T-helper 17 cell (primary cell): ENCODE data around the gene SKOR1. TPM values are rescaled to one million over a fixed set of nuclear protein-coding genes. Genes with fewer than 3 reads are reported as not detected.

Experiments used
- ATAC-seq: fragments of 150-1000 bp; cut with Tn5 transposase; 2 replicates; pipeline ENCODE4 v1.10.0; 2021; ENCODE audit warnings: mild to moderate bottlenecking, moderate library complexity
- DNase-seq, 3 donors: peaks; one replicate each; pipeline versions ENCODE4 v3.0.0 to v3.0.0-alpha.2; 2020 to 2021
- H3K9me3 ChIP-seq: one replicate; pipeline ENCODE4 v1.7.0; 2013; ENCODE audit warnings: low read length, mild to moderate bottlenecking; ENCODE audit not compliant: control insufficient read depth, poor library complexity, severe bottlenecking
- H3K27ac Mint-ChIP-seq: one replicate; pipeline ENCODE4 v1.8.0; 2022; ENCODE audit warnings: mild to moderate bottlenecking, moderate library complexity, mixed read lengths
- H3K27me3 Mint-ChIP-seq: one replicate; pipeline ENCODE4 v1.8.0; 2022; ENCODE audit warnings: mixed read lengths
- H3K36me3 Mint-ChIP-seq: one replicate; pipeline ENCODE4 v1.8.0; 2022; ENCODE audit warnings: low read depth, mixed read lengths
- H3K4me1 Mint-ChIP-seq: one replicate; pipeline ENCODE4 v1.8.0; 2022; ENCODE audit warnings: mild to moderate bottlenecking, mixed read lengths
- H3K4me3 Mint-ChIP-seq: one replicate; pipeline ENCODE4 v1.8.0; 2022; ENCODE audit warnings: mild to moderate bottlenecking, moderate library complexity, mixed read lengths
- total RNA-seq, 4 donors: library from RNA in 2 of 4; stranded (reverse) in 2 of 4; gene quantifications; one replicate each; pipeline ENCODE4 v1.2.3 and lab custom pipeline; 2022 to 2026

Gene SKOR1
- total RNA-seq, 2 donors from 2014 or later: 2.2 to 2.7 TPM

- peaks cover 61% of the 10 kb centered on the region for H3K27me3 Mint-ChIP-seq
- peak; percentile 18 for ATAC-seq
- peaks cover 43% of the 10 kb centered on the region for H3K4me1 Mint-ChIP-seq
- no peak for DNase-seq
- H3K4me3 Mint-ChIP-seq: peak overlapping the region; percentile 92
- H3K36me3 Mint-ChIP-seq: peaks cover 5% of the 10 kb centered on the region
- no peaks in the 10 kb centered on the region for H3K9me3 ChIP-seq
- H3K27ac Mint-ChIP-seq: no peak overlapping the region
Observed at GRCh38 chr15:67834581-67835296, 9.4 kb downstream of the SKOR1 start.

GRCh38 chr15:67835297-67836133 is 10.2 kb downstream of the SKOR1 start:
- peak overlapping the region; percentile 92 for H3K4me3 Mint-ChIP-seq
- H3K36me3 Mint-ChIP-seq: peaks cover 9% of the 10 kb centered on the region
- H3K4me1 Mint-ChIP-seq: peaks cover 43% of the 10 kb centered on the region
- H3K27ac Mint-ChIP-seq: no peak overlapping the region
- no peaks in the 10 kb centered on the region for H3K9me3 ChIP-seq
- DNase-seq (no peak), ATAC-seq (no peak)
- H3K27me3 Mint-ChIP-seq: peaks cover 56% of the 10 kb centered on the region

DNA sequence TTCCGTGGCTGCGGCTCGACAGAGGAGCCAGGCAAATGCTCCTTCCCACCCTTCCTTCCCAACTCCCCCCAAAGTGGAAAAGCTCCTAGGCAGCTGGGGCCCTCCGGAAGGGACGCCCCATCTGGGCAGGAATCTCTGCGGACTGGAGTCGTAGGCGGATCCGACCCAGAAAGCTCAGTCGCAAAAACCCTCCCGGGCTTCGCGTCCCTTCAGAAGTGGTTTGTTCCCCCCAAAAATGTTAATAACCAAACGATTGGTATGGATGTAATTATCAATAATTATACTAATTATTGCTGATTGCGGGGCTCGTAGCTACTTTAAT is 10.8 kb downstream of the SKOR1 start:
- peaks cover 41% of the 10 kb centered on the region for H3K4me1 Mint-ChIP-seq
- ATAC-seq (no peak), DNase-seq (no peak)
- no peaks in the 10 kb centered on the region for H3K9me3 ChIP-seq
- peaks cover 50% of the 10 kb centered on the region for H3K27me3 Mint-ChIP-seq
- H3K36me3 Mint-ChIP-seq: peaks cover 9% of the 10 kb centered on the region
- H3K27ac Mint-ChIP-seq: peak overlapping the region; percentile 67
- H3K4me3 Mint-ChIP-seq: peak overlapping the region; percentile 92

- Mint-ChIP-seq H3K4me1 (peaks cover 45% of the 10 kb centered on the region), H3K27ac (peak overlapping the region; percentile 67), H3K4me3 (peak overlapping the region; percentile 92), H3K36me3 (peaks cover 9% of the 10 kb centered on the region), H3K27me3 (peaks cover 46% of the 10 kb centered on the region)
- ATAC-seq: no peak
- DNase-seq: peak in 2 of 3 donors; percentile 35 to 48
- H3K9me3 ChIP-seq: no peaks in the 10 kb centered on the region
Observed at GRCh38 chr15:67836477-67836876, 11.2 kb downstream of the SKOR1 start.

- peaks cover 46% of the 10 kb centered on the region for H3K4me1 Mint-ChIP-seq
- H3K36me3 Mint-ChIP-seq: peaks cover 9% of the 10 kb centered on the region
- DNase-seq (no peak), ATAC-seq (no peak)
- H3K4me3 Mint-ChIP-seq: no peak overlapping the region
- peak overlapping the region; percentile 67 for H3K27ac Mint-ChIP-seq
- H3K27me3 Mint-ChIP-seq: peaks cover 44% of the 10 kb centered on the region
- no peaks in the 10 kb centered on the region for H3K9me3 ChIP-seq
Observed at GRCh38 chr15:67836955-67837354, 11.6 kb downstream of the SKOR1 start.

DNA sequence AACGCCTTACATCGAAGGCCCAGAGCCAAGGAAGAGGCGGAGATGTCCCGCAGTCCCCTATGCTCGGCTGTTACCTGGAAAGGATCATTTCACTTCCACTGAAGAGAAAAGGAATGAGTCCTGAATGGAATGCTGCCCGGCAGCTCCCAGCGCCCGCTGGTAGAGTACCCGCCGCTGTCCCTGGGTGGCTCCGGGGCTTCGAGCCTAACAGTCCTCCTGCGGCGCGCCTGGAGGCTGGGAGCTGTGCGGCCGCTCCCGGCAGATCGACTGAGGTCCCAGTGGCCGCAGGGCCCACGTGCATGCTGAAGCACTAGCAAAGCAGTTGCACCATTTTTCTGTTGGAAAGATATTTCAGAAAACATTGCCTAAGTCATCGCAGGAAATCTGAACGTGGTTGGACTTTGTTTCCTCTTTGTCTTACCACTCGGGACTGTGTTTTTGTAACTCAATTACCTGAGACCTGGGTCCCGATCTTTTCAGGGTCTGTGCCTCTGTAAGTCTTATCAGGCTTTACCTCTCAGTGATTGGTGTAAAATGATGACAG is 13.6 kb downstream of the SKOR1 start:
- no peaks in the 10 kb centered on the region for H3K9me3 ChIP-seq
- H3K36me3 Mint-ChIP-seq: peaks cover 7% of the 10 kb centered on the region
- ATAC-seq (no peak), DNase-seq (no peak)
- H3K27me3 Mint-ChIP-seq: peaks cover 27% of the 10 kb centered on the region
- peak overlapping the region; percentile 28 for H3K4me3 Mint-ChIP-seq
- H3K27ac Mint-ChIP-seq: peak overlapping the region; percentile 100
- H3K4me1 Mint-ChIP-seq: peaks cover 38% of the 10 kb centered on the region

DNA sequence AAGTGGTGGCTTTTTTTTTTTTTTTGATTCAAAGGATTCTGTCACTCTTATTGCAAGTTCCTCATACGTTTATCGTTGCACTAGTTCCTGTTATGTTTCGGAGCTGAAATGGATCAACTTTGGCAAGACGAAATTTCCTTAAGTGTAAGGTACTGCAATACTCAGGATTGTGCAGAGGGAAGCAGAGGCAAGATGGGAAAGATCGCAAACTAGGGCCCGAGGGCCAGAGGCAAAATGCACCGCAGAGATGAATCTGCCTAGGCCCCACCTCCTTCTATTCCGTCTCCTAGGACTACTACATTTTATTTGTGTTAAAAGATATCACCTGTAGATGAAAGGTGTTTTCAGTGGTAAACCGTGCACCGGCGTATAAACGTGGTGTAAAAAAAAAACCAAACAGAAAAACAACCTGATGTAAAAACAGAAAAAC is 14.2 kb downstream of the SKOR1 start:
- H3K27ac Mint-ChIP-seq: peak overlapping the region; percentile 100
- ATAC-seq (peak; percentile 66), DNase-seq (no peak)
- no peaks in the 10 kb centered on the region for H3K9me3 ChIP-seq
- peaks cover 21% of the 10 kb centered on the region for H3K27me3 Mint-ChIP-seq
- H3K36me3 Mint-ChIP-seq: peaks cover 5% of the 10 kb centered on the region
- H3K4me1 Mint-ChIP-seq: peaks cover 35% of the 10 kb centered on the region
- H3K4me3 Mint-ChIP-seq: peak overlapping the region; percentile 94

GRCh38 chr15:67839929-67840748 is 14.8 kb downstream of the SKOR1 start, which contains the start of gene RNU6-1:
RNU6-1 (minus strand) TSS chr15:67840045.
- peak within 1 kb of the TSS; percentile 94 for H3K4me3 Mint-ChIP-seq
- peak; percentile 88 for ATAC-seq
- peaks cover 30% of the 10 kb centered on the region for H3K4me1 Mint-ChIP-seq

GRCh38 chr15:67840749-67841512 is 15.6 kb downstream of the SKOR1 start:
- no peaks in the 10 kb centered on the region for H3K9me3 ChIP-seq
- ATAC-seq: no peak
- Mint-ChIP-seq H3K27ac (peak overlapping the region; percentile 100), H3K4me3 (peak overlapping the region; percentile 94), H3K27me3 (peaks cover 8% of the 10 kb centered on the region), H3K4me1 (peaks cover 23% of the 10 kb centered on the region), H3K36me3 (peaks cover 5% of the 10 kb centered on the region)
- no peak for DNase-seq

More at GRCh38 chr15:67839929-67840748, 14.8 kb downstream of the SKOR1 start, which contains the start of gene RNU6-1:
- Mint-ChIP-seq H3K27ac (peak within 1 kb of the TSS; percentile 100), H3K36me3 (peaks cover 5% of the 10 kb centered on the region), H3K27me3 (peaks cover 15% of the 10 kb centered on the region)
- peak; percentile 90 to 92 (median 92) for DNase-seq
- H3K9me3 ChIP-seq: no peaks in the 10 kb centered on the region

DNA sequence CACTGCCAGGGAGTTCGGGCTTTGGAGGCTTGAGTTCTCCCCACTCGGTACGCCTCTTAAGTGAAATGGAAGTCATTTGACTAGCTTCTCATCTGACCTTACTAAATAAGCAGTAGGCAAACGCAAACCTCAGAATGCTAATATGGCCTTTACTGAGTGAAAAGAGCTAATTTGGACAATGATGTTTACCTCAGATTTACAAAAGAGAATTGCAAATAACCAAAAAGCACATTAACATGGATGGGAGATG is 16.1 kb downstream of the SKOR1 start:
- H3K27me3 Mint-ChIP-seq: peaks cover 3% of the 10 kb centered on the region
- H3K27ac Mint-ChIP-seq: peak overlapping the region; percentile 100
- DNase-seq (no peak), ATAC-seq (no peak)
- H3K4me1 Mint-ChIP-seq: peaks cover 22% of the 10 kb centered on the region
- no peaks in the 10 kb centered on the region for H3K9me3 ChIP-seq
- H3K36me3 Mint-ChIP-seq: peaks cover 5% of the 10 kb centered on the region
- H3K4me3 Mint-ChIP-seq: peak overlapping the region; percentile 94

GRCh38 chr15:67843092-67843501 is 17.8 kb downstream of the SKOR1 start:
- H3K4me3 Mint-ChIP-seq: no peak overlapping the region
- peaks cover 5% of the 10 kb centered on the region for H3K36me3 Mint-ChIP-seq
- peaks cover 20% of the 10 kb centered on the region for H3K4me1 Mint-ChIP-seq
- no peak for ATAC-seq
- DNase-seq: no peak
- H3K27ac Mint-ChIP-seq: no peak overlapping the region
- H3K27me3 Mint-ChIP-seq: peaks cover 7% of the 10 kb centered on the region
- no peaks in the 10 kb centered on the region for H3K9me3 ChIP-seq

- ATAC-seq (no peak), DNase-seq (no peak)
- Mint-ChIP-seq H3K4me3 (no peak overlapping the region), H3K27ac (no peak overlapping the region), H3K4me1 (peaks cover 20% of the 10 kb centered on the region), H3K36me3 (peaks cover 5% of the 10 kb centered on the region), H3K27me3 (peaks cover 14% of the 10 kb centered on the region)
- no peaks in the 10 kb centered on the region for H3K9me3 ChIP-seq
Observed at GRCh38 chr15:67843571-67844387, 18.5 kb downstream of the SKOR1 start.
